ENCODE data around the gene ABCC3.

The ABCC3 gene

GRCh38 chr17:50642722-50643656, 8.3 kb downstream of the ABCC3 start:
- DNase-seq (ENCODE audit: low read depth in 2 of 2), result no peak

- no peak for DNase-seq (ENCODE audit: low read depth in 2 of 2)
Observed at GRCh38 chr17:50645748-50646682, 11.3 kb downstream of the ABCC3 start.

DNA sequence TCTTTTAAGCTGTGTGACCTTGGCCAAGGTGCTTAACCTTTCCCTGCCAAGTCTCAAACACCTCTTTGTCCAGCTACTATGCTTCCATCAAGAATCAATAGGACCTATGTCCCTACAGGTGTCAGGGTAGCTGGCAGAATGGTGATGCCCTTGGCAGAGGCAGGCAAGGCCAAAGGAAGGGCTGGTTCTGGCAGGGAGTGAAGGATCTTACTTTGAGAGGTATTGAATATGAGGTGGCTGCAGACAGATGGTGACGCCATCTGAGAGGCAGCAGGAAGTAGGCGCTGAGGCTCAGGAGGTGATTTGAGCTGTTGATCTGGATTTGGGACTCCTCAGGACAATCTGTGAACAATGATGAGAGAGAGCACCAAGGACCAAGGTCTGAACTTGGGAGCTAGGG, 12.5 kb downstream of the ABCC3 start:
- DNase-seq (ENCODE audit: low read depth in 2 of 2), result no peak

GRCh38 chr17:50649042-50649908, 14.6 kb downstream of the ABCC3 start:
- no peak for DNase-seq (ENCODE audit: low read depth in 2 of 2)

DNA sequence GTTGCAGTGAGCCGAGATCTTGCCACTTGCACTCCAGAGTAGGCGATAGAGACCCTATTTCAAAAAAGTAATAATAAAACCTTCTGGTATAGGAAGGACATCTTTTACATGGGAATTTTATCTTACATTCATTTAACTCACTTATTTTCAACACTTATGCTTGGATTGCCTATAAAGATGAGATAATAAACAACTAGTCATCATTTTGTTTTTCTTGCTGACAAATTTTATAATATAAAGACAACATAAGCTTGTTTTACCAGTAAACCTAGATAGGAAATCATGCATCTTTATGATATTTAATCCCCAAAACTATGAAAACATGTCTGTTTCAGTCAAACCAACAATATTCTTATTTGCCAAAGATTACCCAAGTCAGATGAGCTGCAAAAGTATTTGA, 17.0 kb downstream of the ABCC3 start:
- no peak for DNase-seq (ENCODE audit: low read depth in 2 of 2)

GRCh38 chr17:50653738-50654137, 19.1 kb downstream of the ABCC3 start:
- no peak for DNase-seq (ENCODE audit: low read depth in 2 of 2)

DNA sequence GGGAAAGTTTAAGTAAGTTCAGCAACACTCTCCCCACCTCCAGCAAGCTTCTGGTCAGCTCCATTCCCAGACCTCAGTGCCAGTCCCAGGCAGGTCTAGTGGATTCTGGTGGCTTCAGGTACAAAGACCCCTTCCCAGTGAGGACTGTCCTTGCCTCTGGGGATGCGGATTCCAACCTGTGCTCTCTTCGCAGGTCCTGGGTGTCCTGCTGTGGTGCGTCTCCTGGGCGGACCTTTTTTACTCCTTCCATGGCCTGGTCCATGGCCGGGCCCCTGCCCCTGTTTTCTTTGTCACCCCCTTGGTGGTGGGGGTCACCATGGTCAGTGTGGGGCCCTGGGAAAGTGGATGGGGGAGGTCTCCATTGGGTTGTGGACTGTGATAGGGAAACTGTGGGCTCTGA, 21.8 kb downstream of the ABCC3 start:
- no peak for DNase-seq (ENCODE audit: low read depth in 2 of 2)

GRCh38 chr17:50657054-50657453, 22.4 kb downstream of the ABCC3 start:
- DNase-seq (ENCODE audit: low read depth in 2 of 2), result no peak

DNA sequence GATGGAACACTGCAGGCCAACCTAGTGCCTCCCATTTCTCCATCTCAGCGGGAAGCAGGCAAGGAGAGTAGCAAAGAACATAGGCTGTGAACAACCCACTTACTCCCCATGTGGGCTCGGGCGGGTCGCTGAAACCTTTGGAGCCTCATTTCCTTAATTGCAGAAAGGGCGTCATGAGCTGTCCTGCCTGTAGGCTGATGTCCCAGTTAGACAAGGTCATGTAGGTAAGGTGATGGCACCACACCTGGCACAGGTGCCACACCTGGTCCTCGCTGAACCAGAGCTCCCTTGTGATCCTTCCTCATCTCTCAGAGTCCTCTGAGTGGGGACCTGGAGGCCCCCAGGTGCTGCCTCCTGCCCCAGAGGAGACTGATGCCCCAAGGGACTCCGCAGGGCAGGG, 22.9 kb downstream of the ABCC3 start:
- DNase-seq (ENCODE audit: low read depth in 2 of 2), result no peak

DNA sequence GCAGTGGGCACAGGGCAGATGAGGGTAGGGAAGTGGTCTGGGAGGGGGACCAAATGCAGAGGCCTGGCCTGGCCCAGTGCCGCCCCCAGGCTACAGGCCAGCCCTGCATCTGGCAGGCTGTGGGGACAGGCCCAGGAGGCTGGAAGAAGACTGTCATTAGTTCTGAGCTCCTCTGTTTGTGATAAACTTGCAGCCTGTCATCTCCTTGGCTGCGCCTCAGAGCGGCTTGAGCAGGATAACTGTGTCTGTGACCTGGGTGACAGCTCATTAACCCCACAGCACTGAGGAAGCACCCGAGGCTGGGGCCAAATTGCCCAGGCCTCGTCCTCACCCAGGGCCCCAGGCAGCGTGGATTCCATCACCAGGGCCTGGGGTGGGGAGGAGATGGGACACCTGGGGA, 23.9 kb downstream of the ABCC3 start:
- DNase-seq (ENCODE audit: low read depth in 2 of 2), result no peak

DNA sequence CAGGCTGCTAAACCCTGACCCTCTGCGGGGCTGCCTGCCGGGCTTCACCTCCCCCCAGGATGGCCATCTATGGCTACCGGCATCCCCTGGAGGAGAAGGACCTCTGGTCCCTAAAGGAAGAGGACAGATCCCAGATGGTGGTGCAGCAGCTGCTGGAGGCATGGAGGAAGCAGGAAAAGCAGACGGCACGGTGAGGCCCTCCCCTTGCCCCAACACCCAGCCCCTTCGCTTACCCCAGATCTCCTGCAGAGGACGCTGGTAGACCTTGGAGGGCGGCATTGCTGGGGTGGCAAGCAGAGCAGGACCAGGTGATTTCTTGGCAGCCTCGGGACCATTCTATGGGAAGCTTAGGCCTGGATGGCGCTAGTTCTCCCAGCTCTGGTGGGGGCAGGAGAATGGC, 24.5 kb downstream of the ABCC3 start:
- DNase-seq (ENCODE audit: low read depth in 2 of 2), result no peak

DNA sequence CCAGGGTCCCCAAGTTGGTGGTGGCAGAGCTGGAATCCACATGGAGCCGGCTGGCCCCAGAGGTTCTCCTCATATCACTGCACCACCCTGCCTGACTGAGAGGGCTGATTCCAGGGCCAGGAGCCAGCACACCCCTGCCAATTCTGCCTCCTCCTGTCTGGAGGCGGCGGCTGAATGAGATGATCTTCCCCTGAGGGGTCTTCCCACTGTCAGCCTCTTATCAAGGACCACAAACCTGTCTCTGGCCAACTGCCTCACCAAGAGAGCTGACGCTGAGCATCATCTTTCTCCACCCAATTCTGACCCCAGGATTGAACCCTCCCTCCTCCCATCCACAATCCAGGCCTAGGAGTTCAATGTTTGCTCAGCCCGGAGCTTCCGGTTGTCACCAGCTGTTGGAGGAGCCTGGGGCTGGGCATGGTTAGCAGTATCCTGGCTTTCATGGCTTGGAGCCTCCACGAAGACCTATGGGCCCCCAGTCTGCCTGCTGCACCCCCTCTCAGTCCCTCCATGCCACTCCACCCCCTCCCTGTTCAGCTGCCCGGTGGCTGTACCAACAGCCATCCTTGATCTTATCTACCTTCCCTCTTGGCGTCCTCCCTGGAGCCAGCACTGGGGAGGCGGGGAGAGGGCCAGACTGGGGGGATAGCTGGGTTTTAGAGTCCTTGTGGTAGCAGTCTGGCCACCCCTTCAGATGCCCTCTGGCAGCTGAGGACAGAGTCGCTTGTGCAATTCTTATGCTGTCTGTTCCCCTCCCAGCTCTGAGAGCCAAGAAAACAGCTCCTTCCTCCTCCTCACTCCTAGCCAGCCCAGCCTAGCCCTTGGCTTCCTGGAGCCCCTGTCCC, 25.6 kb downstream of the ABCC3 start:
- DNase-seq (ENCODE audit: low read depth in 2 of 2), result no peak

DNA sequence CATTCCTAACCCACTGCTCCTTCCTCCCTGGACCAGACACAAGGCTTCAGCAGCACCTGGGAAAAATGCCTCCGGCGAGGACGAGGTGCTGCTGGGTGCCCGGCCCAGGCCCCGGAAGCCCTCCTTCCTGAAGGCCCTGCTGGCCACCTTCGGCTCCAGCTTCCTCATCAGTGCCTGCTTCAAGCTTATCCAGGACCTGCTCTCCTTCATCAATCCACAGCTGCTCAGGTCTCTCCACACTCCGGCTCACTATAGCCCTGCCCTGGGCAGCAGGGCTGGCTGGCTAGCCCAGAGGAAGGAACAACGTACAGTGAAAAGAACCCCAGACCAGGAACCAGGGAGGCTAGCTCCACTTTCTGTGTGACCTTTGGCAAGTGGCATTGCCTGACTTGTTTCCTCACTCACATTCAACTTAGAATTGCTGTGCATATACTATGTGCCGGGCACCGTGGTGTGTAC, 26.2 kb downstream of the ABCC3 start:
- DNase-seq (ENCODE audit: low read depth in 2 of 2), result no peak

GRCh38 chr17:50661348-50661747, 26.7 kb downstream of the ABCC3 start:
- DNase-seq (ENCODE audit: low read depth in 2 of 2), result no peak

DNA sequence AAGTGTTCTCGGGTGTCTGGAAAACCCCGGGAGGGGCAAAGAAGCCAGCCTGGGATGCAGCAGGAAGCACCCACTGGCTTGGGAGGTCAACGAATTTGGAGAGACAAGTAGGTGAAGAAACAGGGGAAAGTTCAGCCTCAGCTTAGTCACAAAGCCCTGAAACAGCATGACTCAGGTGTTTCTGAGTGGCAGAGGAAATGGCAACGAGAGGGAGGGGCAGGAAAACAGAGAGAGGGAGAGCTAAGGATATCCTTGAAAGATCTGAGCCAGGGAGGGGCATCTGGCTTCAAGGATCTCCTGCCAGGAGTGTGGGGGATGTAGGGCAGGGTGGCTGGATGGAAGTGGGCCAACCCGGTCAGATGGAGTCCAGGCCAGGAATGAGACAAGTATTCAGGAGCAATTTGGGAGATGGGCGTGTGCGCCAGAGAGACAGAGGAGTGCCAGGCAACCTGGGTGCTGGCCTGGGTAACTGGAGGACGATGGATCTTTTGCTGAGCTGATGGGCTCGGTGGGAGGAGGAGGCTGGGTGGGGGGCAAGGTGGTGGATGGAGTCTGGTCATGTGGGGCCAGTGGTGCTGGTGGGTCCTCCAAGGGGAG, 27.2 kb downstream of the ABCC3 start:
- peak in 1 of 2 donors; percentile 8 for DNase-seq (ENCODE audit: low read depth in 2 of 2)

- DNase-seq (ENCODE audit: low read depth in 2 of 2), result no peak
Observed at GRCh38 chr17:50662632-50663225, 28.0 kb downstream of the ABCC3 start.

DNA sequence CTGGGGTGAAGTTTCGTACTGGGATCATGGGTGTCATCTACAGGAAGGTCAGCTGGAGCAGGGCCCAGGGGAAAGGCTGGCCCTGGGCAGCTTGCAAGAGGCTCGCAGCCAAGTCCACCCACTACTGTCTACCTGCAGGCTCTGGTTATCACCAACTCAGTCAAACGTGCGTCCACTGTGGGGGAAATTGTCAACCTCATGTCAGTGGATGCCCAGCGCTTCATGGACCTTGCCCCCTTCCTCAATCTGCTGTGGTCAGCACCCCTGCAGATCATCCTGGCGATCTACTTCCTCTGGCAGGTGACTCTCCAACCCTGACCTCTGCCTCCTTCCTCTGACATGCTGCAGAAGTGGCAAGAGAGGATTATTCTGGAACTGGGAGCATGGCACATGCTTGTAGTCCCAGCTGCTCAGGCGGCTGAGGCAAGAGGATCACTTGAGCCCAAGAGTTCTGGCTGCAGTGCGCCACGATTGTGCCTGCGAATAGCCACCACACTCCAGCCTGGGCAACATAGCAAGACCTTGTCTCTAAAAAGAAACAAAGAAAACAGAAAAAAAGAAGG, 29.2 kb downstream of the ABCC3 start:
- no peak for DNase-seq (ENCODE audit: low read depth in 2 of 2)

DNA sequence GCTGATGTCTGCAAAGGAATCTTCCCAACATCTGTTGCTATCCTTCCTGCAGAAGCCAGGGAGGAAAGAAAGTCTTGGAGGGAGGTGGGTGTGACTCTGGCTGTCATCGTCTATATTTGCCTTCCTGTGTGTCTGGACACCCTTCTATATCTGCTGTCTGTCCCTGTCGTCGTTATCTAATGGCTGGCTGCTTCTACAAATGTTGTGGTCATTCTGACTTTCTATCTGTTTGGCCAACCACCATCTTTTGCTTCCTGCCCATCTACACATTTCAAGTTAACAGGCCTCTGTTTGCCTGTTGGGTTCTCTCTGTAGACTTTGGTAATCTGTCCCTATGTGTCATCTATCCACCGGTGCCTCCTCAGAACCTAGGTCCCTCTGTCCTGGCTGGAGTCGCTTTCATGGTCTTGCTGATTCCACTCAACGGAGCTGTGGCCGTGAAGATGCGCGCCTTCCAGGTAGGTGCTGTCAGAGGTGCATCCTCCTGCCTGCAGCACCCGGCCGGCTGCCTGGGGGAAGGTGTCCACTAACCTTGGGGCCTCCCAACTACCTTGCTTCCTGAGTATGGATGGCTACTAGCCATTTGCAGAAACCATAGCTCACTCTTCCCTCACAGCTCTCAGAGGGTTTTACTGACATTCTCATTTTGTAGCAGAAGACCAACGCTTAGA, 30.2 kb downstream of the ABCC3 start:
- no peak for DNase-seq (ENCODE audit: low read depth in 2 of 2)

DNA sequence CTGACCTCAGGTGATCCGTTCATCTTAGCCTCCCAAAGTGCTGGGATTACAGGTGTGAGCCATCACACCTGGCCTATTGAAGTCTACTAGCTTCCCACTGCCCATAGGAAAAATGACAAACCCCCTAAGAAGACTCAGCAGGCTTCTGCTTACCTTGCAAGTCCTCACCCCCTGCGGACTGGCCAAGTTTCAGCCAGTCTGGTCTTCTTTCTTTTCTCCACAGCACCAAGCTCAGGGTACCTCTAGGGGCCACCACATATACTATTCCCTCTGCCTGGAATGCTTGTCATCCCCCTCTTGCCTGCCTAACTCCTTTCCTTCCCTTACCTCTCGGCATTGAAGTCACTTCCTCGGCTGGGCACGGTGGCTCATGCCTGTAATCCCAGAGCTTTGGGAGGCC, 31.2 kb downstream of the ABCC3 start:
- DNase-seq (ENCODE audit: low read depth in 2 of 2), result no peak

Measured in stimulated activated CD8-positive, alpha-beta memory T cell treated with anti-CD3 and anti-CD28 coated beads, Interleukin-15, amount 100 ng/mL, for 48 hours (primary cell).